Activated CD4-positive, alpha-beta T cell treated with anti-CD3 and anti-CD28 coated beads, Interleukin-2, amount 10 ng/mL, durations not matched to agents 24 days and 14 days (primary cell): ENCODE results near the gene JAG1. TPM values are rescaled to one million over a fixed set of nuclear protein-coding genes. Genes with fewer than 3 reads are reported as not detected.
"Not testable (repeated sequence)": the region's sequence is repeated elsewhere in the genome, so short reads cannot be mapped to it uniquely, and the experiment has no call there.

Experiments
- DNase-seq: peaks from one replicate; pipeline ENCODE4 v3.0.0; 2022
- H3K27ac Mint-ChIP-seq: one replicate; pipeline ENCODE4 v1.8.0; 2022; ENCODE audit warnings: mild to moderate bottlenecking, mixed read lengths
- H3K27me3 Mint-ChIP-seq: one replicate; pipeline ENCODE4 v1.8.0; 2022; ENCODE audit warnings: mixed read lengths
- H3K36me3 Mint-ChIP-seq: one replicate; pipeline ENCODE4 v1.8.0; 2022; ENCODE audit warnings: low read depth, mild to moderate bottlenecking, mixed read lengths
- H3K4me1 Mint-ChIP-seq: one replicate; pipeline ENCODE4 v1.8.0; 2021; ENCODE audit warnings: mixed read lengths
- H3K4me3 Mint-ChIP-seq: one replicate; pipeline ENCODE4 v1.8.0; 2022; ENCODE audit warnings: mild to moderate bottlenecking, moderate library complexity, mixed read lengths
- H3K9me3 Mint-ChIP-seq: one replicate; pipeline ENCODE4 v1.8.0; 2021; ENCODE audit warnings: mixed read lengths
- intact Hi-C: fragments of 100-400 bp; cut with micrococcal nuclease; formaldehyde crosslinking; loops from one replicate; pipeline ENCODE4 v1.15.1; 2023
- total RNA-seq: library from RNA; stranded (reverse); gene quantifications from 2 replicates; pipeline ENCODE4 v1.2.3, GENCODE V29; 2022

JAG1 gene
- total RNA-seq, 1 donor from 2014 or later: 1.1 TPM

DNA sequence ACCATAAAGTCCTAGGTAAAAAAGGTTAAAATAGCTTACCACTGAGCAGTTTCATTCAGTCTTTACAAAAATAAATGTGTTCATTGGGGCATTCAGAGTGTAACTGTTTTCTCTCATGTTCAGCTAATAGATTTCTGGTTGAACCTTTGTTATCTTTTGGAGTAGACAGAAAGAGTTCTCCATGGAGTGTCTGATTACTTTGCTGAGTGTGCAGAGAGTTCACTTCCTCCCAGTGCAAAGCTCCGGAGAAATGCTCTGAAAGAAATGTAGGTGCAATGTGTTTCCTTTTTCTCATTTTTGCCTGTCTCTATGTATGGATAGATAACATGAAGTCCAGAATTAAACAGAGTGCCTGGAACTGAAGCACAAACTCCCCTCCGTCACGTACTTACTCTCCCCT lies 52.6 kb downstream of the JAG1 start:
- no peak overlapping the region for H3K4me3 Mint-ChIP-seq
- DNase-seq: no peak
- no peaks in the 10 kb centered on the region for H3K27me3 Mint-ChIP-seq
- intact Hi-C loops: no loop called here
- no peak overlapping the region for H3K27ac Mint-ChIP-seq
- peaks cover 2% of the 10 kb centered on the region for H3K4me1 Mint-ChIP-seq
- no peaks in the 10 kb centered on the region for H3K36me3 Mint-ChIP-seq
- no peaks in the 10 kb centered on the region for H3K9me3 Mint-ChIP-seq

GRCh38 chr20:10619427-10619826 lies 54.4 kb downstream of the JAG1 start:
- Mint-ChIP-seq H3K27me3 (no peaks in the 10 kb centered on the region), H3K27ac (no peak overlapping the region), H3K4me1 (peaks cover 2% of the 10 kb centered on the region), H3K4me3 (no peak overlapping the region), H3K9me3 (no peaks in the 10 kb centered on the region), H3K36me3 (no peaks in the 10 kb centered on the region)
- intact Hi-C loops: no loop called here
- no peak for DNase-seq

DNA sequence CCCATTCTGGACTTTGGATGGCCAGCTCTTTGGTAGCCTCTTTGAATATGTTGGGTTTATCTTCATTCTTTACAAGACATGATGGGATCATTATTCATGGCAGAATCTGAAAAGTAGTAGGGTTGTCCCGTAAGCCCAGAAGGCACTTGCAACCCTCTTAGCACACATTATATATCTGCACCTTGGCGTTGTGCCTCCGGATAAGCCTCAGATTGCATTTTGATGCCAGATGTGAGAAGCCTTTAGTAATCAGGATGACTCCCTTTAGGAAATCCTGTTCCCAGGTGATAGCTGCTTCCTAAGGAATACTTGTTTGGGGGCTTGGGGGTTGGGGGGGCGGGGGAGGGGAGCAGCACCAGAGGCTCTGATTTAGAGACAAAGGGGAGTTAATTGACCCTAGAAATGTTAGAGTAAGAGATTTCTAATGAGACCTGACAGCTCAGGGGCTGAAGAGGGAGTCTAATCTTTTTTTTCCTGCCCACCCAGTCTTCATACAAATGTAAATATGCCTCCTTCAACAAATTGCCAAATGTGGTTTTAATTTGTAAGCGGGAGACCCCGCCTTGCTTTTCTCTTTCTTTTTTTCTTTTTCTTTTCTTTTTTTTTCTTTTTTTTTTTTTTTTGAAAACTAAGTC lies 55.1 kb downstream of the JAG1 start:
- no peaks in the 10 kb centered on the region for H3K36me3 Mint-ChIP-seq
- intact Hi-C loops: no loop called here
- H3K4me1 Mint-ChIP-seq: peaks cover 2% of the 10 kb centered on the region
- DNase-seq: no peak
- no peak overlapping the region for H3K27ac Mint-ChIP-seq
- no peaks in the 10 kb centered on the region for H3K27me3 Mint-ChIP-seq
- no peaks in the 10 kb centered on the region for H3K9me3 Mint-ChIP-seq
- H3K4me3 Mint-ChIP-seq: no peak overlapping the region

DNA sequence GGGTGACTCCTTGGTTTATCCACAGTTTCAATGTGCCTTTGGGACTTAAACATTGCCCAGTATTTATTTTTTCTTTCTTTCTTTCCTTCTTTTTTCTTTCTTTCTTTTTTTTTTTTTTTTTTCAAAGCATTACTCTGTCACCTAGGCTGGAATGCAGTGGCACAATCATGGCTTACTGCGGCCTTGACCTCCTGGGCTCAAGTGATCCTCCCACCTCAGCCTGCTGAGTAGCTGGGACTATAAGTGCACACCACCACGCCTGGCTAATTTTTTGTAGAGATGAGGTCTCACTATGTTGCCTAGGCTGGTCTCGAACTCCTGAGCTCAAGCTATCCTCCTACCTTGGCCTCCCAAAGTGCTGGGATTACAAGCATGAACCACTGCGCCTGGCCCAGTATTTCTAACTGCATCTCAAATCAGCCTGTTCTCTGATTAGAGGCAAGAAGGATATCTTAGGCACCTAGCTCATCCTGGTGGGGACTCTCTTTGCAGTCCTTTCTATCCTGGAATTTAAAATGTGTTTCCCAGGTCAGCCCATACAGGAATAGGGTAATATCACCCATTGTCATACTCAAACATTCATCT lies 56.2 kb downstream of the JAG1 start:
- H3K9me3 Mint-ChIP-seq, DNase-seq, H3K27ac Mint-ChIP-seq, H3K4me3 Mint-ChIP-seq, H3K4me1 Mint-ChIP-seq, intact Hi-C loops, H3K36me3 Mint-ChIP-seq, H3K27me3 Mint-ChIP-seq: not testable (repeated sequence)

GRCh38 chr20:10616212-10616611 lies 57.6 kb downstream of the JAG1 start:
- Mint-ChIP-seq H3K4me1 (no peaks in the 10 kb centered on the region), H3K27me3 (no peaks in the 10 kb centered on the region), H3K4me3 (no peak overlapping the region), H3K27ac (no peak overlapping the region), H3K36me3 (no peaks in the 10 kb centered on the region), H3K9me3 (no peaks in the 10 kb centered on the region)
- DNase-seq: no peak
- intact Hi-C loops: no loop called here

DNA sequence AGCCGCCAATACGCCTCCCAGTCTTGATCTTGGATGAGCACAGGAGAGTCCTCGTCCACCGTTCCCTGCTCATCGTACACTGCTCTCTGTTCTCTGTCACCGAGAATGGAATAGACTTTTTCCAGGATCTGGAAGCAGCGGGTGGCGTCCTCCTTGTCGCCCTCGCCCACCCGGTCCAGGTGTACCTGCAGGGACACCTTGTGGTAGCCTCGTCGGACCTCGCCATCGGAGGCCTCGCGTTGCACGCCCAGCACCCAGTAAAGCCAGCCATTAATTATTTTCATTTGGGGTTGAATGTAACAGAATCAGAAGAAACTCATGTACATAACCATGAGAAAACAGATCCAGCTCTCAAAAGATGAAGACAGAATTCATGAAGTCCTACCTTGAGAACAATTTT lies 59.9 kb downstream of the JAG1 start:
- Mint-ChIP-seq H3K9me3 (no peaks in the 10 kb centered on the region), H3K4me1 (no peaks in the 10 kb centered on the region), H3K36me3 (no peaks in the 10 kb centered on the region), H3K27ac (no peak overlapping the region), H3K4me3 (no peak overlapping the region), H3K27me3 (no peaks in the 10 kb centered on the region)
- DNase-seq: no peak
- intact Hi-C loops: no loop called here

- not testable (repeated sequence) for H3K9me3 Mint-ChIP-seq, H3K27me3 Mint-ChIP-seq
These were observed 60.4 kb downstream of the JAG1 start for GRCh38 chr20:10613426-10613825.

GRCh38 chr20:10611357-10611756 lies 62.4 kb downstream of the JAG1 start:
- Mint-ChIP-seq H3K4me1 (no peaks in the 10 kb centered on the region), H3K27ac (no peak overlapping the region), H3K9me3 (no peaks in the 10 kb centered on the region), H3K36me3 (no peaks in the 10 kb centered on the region), H3K27me3 (no peaks in the 10 kb centered on the region), H3K4me3 (no peak overlapping the region)
- intact Hi-C loops: no loop called here
- DNase-seq: no peak

More at GRCh38 chr20:10613426-10613825, 60.4 kb downstream of the JAG1 start:
- H3K4me1 Mint-ChIP-seq, H3K27ac Mint-ChIP-seq, H3K36me3 Mint-ChIP-seq, H3K4me3 Mint-ChIP-seq, intact Hi-C loops, DNase-seq: not testable (repeated sequence)

GRCh38 chr20:10610251-10610650 lies 63.5 kb downstream of the JAG1 start:
- Mint-ChIP-seq H3K27ac (no peak overlapping the region), H3K27me3 (no peaks in the 10 kb centered on the region), H3K9me3 (no peaks in the 10 kb centered on the region), H3K36me3 (no peaks in the 10 kb centered on the region), H3K4me3 (no peak overlapping the region), H3K4me1 (no peaks in the 10 kb centered on the region)
- intact Hi-C loops: no loop called here
- no peak for DNase-seq

DNA sequence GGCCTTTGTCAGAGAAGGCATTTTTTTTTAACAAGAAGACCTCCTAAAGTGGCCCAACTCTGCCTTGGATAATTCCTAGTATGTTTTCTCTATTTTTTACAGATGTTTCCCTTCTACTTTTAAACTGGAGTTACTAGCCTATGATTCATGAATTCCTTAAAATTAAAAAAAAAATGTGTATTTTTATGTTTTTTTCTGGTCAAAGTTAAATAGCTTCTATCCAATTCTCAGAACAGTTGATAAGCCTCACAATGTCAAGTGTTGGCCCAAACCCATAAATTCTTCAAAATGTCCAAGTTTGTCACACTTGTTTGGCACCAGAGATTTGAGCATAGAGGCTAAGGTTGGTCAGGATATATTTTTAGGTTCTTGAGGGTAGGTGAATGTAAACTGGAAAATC lies 64.0 kb downstream of the JAG1 start:
- H3K4me3 Mint-ChIP-seq: no peak overlapping the region
- H3K27ac Mint-ChIP-seq: no peak overlapping the region
- H3K27me3 Mint-ChIP-seq: no peaks in the 10 kb centered on the region
- DNase-seq: no peak
- no peaks in the 10 kb centered on the region for H3K4me1 Mint-ChIP-seq
- no peaks in the 10 kb centered on the region for H3K36me3 Mint-ChIP-seq
- intact Hi-C loops: no loop called here
- H3K9me3 Mint-ChIP-seq: no peaks in the 10 kb centered on the region

DNA sequence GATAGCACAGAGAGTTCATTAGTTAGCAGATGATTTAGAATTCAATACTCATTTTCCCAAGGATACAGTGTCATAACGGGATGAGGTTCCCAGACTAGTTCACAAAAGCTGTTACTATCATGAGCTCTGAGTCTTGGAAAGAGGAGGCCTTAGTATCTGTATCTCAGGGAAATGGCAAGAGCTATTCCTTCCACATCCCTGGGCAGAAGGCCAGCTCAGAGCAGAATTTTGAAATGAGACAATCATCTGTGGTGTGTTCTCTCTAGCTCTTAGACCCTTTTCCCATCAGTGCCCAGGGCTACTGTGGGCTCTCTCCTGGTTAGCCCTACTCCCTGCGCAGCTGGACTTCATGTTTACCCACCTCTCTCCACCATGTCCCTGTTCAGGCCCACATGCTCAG lies 64.5 kb downstream of the JAG1 start:
- Mint-ChIP-seq H3K4me3 (no peak overlapping the region), H3K27ac (no peak overlapping the region), H3K9me3 (no peaks in the 10 kb centered on the region), H3K4me1 (no peaks in the 10 kb centered on the region), H3K27me3 (no peaks in the 10 kb centered on the region), H3K36me3 (no peaks in the 10 kb centered on the region)
- DNase-seq: no peak
- intact Hi-C loops: no loop called here

DNA sequence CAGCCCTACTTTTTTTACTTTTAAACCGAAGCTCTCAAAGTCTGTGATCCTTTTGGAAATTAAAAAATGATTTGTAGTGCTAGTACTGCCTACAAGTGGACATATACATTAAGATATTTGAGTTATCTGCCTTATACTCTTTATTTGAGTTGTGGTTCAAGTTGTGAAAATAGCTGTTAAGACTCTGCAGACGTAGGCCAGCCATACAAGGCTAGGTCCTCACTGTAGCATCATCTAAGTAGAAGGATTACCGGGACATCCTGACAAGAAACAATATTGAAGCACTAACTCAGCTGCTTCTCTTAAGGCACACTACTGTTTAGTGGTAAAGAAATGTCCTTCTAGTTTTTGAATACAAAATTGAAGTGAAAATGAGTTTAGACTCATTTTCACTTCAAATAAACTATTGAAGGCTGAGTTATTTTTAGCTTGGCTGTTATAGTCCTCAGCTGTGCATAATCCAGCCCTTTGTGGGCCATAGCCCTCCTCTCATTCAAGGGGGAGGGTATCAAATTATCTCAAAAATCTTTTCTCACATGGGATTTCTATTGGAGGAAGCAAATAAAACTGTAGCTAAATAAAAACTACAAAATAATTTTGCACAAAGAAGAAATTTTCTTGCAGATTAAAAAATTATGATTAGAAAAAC lies 68.1 kb downstream of the JAG1 start:
- Mint-ChIP-seq H3K4me1 (peaks cover 13% of the 10 kb centered on the region), H3K27me3 (no peaks in the 10 kb centered on the region), H3K9me3 (no peaks in the 10 kb centered on the region), H3K27ac (no peak overlapping the region), H3K4me3 (no peak overlapping the region), H3K36me3 (peaks cover 6% of the 10 kb centered on the region)
- no peak for DNase-seq
- intact Hi-C loops: no loop called here

DNA sequence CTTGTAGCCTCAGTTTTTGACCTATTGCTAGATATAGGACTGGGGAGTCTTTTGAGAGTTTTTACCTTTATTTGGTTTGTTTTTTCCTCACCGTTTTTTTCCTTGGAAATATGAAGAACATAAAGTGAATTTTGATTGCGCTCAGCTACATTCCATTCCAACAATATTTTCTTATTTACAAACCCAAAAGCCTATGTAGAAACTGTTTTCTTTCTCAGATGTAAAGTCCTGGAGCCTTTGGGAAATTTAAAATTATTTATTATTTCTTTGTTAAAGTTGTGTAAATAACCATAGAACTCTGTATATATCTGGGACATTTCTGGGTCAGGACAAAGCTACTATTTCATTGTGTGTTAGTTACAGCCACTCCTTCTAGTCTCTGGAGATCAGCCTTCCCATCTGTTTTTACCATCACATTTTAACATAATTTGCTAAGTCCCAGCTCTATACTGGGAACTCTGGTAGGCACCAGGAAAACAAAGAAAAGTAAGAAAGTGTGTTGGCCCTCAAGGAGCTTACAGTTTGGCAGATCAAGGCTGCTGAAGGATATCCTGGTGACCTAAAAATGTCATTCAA lies 68.8 kb downstream of the JAG1 start:
- intact Hi-C loops: no loop called here
- Mint-ChIP-seq H3K36me3 (peaks cover 6% of the 10 kb centered on the region), H3K9me3 (no peaks in the 10 kb centered on the region), H3K27me3 (no peaks in the 10 kb centered on the region), H3K4me3 (no peak overlapping the region), H3K4me1 (peaks cover 13% of the 10 kb centered on the region), H3K27ac (no peak overlapping the region)
- no peak for DNase-seq
